ENCODE measurements around the gene RBM14.

GRCh38 chr11:66569076-66569475, 47.4 kb upstream of the RBM14 start:
- TF ChIP-seq POLR2AphosphoS5 (IDR thresholded peaks at IDR 0.05; ENCODE audit: low read depth, low read length) (no peak), POLR2A (IDR thresholded peaks at IDR 0.05; ENCODE audit: low read depth, low read length) (no peak)

All from GM12892 (cell line).